Suprapubic skin (tissue), 4 donors: Measurements from ENCODE around the gene DCTN2.

Source experiments
- EP300 ChIP-seq: sonication (generic); formaldehyde crosslinking; IDR thresholded peaks from one replicate; pipeline ENCODE4 v1.6.1; 2017; ENCODE audit warnings: antibody characterized with exemption
- POLR2A ChIP-seq, 2 donors: fragments of 450-650 bp; IDR thresholded peaks; one replicate each; pipeline ENCODE4 v1.6.1; 2017; ENCODE audit warnings: antibody characterized with exemption in 2 of 2, mild to moderate bottlenecking in 2 of 2, moderate library complexity in 2 of 2
- POLR2AphosphoS5 ChIP-seq, 3 donors: sonication (generic); formaldehyde crosslinking; IDR thresholded peaks; one replicate each; pipeline ENCODE4 v1.6.1; 2017; ENCODE audit warnings: antibody characterized with exemption in 3 of 3
- TF ChIP-seq, protein P1 (sequence below), 2 donors: fragments of 200-600 bp in 1 of 2; fragments of 450-650 bp in 1 of 2; sonication (generic) in 1 of 2; IDR thresholded peaks; one replicate each; pipeline ENCODE4 v1.5.1; 2016 to 2019; ENCODE audit warnings: antibody characterized with exemption in 2 of 2, mild to moderate bottlenecking in 1 of 2, moderate library complexity in 1 of 2

GRCh38 chr12:57581802-57582201 is 34.8 kb upstream of the DCTN2 start:
- TF ChIP-seq, protein P1, sequence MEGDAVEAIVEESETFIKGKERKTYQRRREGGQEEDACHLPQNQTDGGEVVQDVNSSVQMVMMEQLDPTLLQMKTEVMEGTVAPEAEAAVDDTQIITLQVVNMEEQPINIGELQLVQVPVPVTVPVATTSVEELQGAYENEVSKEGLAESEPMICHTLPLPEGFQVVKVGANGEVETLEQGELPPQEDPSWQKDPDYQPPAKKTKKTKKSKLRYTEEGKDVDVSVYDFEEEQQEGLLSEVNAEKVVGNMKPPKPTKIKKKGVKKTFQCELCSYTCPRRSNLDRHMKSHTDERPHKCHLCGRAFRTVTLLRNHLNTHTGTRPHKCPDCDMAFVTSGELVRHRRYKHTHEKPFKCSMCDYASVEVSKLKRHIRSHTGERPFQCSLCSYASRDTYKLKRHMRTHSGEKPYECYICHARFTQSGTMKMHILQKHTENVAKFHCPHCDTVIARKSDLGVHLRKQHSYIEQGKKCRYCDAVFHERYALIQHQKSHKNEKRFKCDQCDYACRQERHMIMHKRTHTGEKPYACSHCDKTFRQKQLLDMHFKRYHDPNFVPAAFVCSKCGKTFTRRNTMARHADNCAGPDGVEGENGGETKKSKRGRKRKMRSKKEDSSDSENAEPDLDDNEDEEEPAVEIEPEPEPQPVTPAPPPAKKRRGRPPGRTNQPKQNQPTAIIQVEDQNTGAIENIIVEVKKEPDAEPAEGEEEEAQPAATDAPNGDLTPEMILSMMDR (IDR thresholded peaks at IDR 0.05), result no peak
- TF ChIP-seq POLR2AphosphoS5 (IDR thresholded peaks at IDR 0.05) (no peak), POLR2A (IDR thresholded peaks at IDR 0.05) (no peak), EP300 (no peak)
